HG02610 (cell line): ENCODE data around the gene BRSK1.

Experiments used
- ATAC-seq: cut with Tn5 transposase; IDR thresholded peaks from one replicate; pipeline ENCODE4 v1.9.1; 2021; ENCODE audit warnings: mild to moderate bottlenecking, moderate library complexity; ENCODE audit not compliant: unreplicated experiment

BRSK1 gene

GRCh38 chr19:55273978-55274707 is 9.7 kb upstream of the BRSK1 start:
- no peak for ATAC-seq

- peak; percentile 55 for ATAC-seq
These were observed 7.7 kb upstream of the BRSK1 start for GRCh38 chr19:55275851-55276719.

- ATAC-seq = no peak
These were observed 6.9 kb upstream of the BRSK1 start for GRCh38 chr19:55276720-55277430.

GRCh38 chr19:55277494-55277893 is 6.3 kb upstream of the BRSK1 start:
- ATAC-seq = no peak

GRCh38 chr19:55278391-55279135 is 5.2 kb upstream of the BRSK1 start:
- ATAC-seq = no peak

- no peak for ATAC-seq
These were observed 4.5 kb upstream of the BRSK1 start for GRCh38 chr19:55279340-55279739.

- ATAC-seq = peak; percentile 74
These were observed 3.8 kb upstream of the BRSK1 start, which contains the start of gene HSPBP1 for GRCh38 chr19:55279770-55280643. TSS of gene HSPBP1 (minus strand) at chr19:55280110. CDS start at chr19:55279608, 502 bp downstream.

GRCh38 chr19:55284405-55285058 is 735 bp downstream of the BRSK1 start:
- no peak for ATAC-seq

- ATAC-seq = no peak
These were observed 1.6 kb downstream of the BRSK1 start for GRCh38 chr19:55285229-55285890.

- no peak for ATAC-seq
These were observed 3.7 kb downstream of the BRSK1 start for GRCh38 chr19:55287361-55288079.

- no peak for ATAC-seq
These were observed 5.5 kb downstream of the BRSK1 start for GRCh38 chr19:55289117-55289796.

GRCh38 chr19:55297267-55297666 is 13.5 kb downstream of the BRSK1 start:
- ATAC-seq = no peak

GRCh38 chr19:55299991-55300390 is 16.2 kb downstream of the BRSK1 start:
- ATAC-seq = no peak

- no peak for ATAC-seq
These were observed 17.2 kb downstream of the BRSK1 start for GRCh38 chr19:55300886-55301458.

- peak; percentile 76 for ATAC-seq
These were observed 17.9 kb downstream of the BRSK1 start for GRCh38 chr19:55301459-55302317.

GRCh38 chr19:55302318-55302703 is 18.5 kb downstream of the BRSK1 start:
- ATAC-seq = no peak
